Midbrain (tissue), 1 donor: ENCODE measurements around the gene ZNF396.
A peak's percentile ranks its signal among the peaks of the same experiment; 100 is the strongest.

Experiments
- DNase-seq: peaks from one replicate; lab custom pipeline; 2025; lab: John Stamatoyannopoulos, UW

Gene ZNF396

DNA sequence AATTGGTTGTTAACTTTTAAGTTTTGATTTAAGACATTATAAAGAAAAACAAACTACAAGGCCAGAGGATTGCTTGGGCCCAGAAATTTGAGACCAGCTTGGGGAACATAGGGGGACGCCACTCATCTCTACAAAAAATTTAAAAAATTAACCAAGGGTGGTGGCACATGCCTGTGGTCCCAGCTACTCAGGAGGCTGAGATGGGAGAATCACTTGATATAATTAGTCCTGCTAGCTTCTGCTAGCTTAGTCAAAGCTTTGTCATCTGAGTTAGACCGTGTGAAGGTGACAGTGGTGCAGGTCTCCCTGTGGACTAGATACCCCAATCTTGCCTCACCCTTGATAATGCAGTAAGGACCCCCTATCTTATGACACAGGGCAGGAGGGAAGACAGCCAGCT lies 6.0 kb upstream of the ZNF396 start:
- no peak for DNase-seq

DNA sequence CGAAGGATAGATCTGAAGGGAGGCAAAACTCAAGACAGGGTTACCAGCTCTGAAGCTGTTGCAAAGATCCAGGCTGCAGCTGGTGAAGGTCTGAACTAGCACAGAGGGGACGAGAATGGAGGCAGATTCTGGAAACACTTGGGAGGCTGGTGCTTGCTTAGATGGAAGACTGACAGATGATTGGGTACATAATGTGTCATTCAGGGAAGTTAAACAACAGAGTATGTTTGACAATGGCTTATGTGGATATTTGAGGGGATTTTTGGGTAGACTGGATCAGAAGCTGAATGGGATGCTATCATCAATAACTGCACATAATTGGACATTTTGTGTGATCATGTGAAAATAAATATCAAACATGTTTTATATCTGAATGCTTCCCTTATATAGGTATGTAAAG lies 2.3 kb upstream of the ZNF396 start:
- no peak for DNase-seq

DNA sequence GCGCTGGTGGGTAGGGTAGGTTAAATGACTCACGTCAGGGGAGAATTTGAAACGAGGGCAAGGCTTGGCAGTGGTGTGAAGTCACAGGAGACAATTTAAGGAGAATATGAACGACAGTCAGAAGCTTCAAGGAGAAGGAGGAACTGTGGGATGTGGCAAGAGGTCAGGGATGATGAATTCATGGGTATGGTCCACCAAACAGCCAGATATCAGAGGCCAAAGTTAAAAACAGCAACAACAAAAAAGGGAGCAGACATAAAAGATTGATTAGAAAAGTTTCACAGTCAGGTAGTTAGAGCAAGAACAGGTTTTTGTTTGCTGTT lies 1.4 kb upstream of the ZNF396 start:
- no peak for DNase-seq

DNA sequence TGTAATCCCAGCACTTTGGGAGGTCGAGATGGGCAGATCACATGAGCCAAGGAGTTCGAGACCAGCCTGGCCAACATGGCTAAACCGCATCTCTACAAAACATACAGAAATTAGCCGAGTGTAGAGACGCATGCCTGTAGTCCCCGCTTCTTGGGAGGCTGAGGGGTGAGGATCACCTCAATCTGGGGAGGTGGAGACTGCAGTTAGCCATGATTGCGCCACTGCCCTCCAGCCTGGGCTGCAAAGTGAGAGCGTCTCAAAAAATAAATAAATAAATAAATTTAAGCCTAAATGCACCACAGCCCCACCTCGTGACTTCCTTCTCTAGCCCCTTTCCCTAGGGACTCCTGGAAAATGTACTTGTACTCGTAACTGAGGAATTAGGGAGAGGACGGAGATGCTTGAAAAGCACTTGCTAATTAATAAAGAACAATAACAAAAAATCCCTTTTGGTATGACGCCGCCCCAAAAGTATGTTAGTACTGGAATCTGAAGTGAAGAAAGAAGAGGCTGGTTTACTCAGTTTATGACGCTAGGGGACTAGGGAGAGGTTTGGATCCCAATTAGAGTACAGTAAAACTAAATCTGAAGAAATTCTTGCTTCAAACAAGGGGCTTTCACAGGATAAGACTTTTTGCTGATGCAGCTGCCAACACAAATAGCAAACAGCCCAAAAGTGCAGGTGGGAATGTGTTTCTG lies 887 bp upstream of the ZNF396 start:
- no peak for DNase-seq

DNA sequence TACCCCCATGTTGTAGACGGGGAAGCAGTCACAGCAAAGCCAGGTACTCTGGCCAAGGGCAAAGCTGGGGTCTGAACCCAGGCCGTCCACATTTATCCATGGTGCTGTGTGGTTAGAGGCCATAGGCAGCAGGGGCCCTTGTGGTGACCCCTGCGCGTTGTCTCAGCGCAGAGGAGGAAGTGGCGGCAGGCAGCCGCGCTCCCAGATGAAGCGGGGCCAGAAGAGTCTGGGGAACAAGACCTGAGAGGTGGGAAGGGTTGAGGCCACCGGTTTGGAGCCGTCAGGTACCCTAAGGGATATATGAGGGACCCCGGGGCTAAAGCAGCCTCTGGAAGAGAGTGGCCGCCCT lies 770 bp downstream of the ZNF396 start:
- DNase-seq, result no peak

DNA sequence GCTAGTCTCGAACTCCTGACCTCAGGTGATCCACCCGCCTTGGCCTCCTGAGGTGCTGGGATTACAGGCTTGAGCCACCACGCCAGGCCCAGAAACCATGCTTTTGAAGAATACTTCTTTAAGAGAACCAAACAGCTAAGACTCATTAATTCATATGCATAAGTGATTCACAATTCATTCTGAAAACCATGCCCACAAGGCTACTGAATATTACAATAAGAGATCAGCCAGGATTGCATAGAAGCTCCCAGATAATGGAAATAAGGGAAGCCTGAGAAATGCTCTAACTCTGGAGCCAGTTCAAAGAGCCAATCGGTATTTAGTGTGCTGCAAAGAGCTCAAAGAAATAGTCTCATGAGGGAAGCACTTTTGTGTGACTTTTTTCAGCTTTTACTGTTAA lies 2.4 kb downstream of the ZNF396 start:
- DNase-seq, result no peak

DNA sequence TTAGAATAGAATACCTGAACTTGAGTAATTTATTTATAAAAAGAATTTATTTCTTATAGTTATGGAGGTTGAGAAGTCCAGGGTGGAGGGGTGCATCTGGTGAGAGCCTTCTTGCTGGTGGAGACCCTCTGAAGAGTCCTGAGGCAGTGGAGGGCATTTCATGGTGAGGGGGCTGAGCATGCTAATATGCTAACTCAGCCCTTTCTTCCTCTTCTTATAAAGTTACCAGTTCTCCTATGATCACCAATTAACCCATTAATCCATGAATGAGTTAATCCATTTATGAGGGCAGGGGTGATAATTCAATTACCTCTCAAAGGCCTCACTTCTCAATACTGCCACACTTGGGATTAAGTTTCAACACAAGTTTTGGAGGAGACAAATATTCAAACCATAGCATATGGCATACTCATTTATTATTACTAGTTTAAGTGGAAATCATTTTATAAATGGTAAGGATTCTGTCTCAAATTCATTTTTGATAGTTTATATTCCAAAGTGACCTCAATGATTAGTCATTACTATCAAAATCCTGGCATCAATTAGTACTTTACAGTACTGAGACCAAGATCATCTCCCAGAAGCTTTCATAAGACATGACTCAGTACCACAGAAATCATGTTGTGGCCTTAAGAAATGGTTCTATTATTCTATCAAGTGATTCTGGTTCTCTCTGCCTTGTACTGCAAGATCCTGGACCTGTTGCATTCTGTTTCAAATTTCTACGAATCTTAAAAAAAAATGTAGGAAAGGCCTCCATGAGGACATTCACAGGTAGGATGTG lies 5.5 kb downstream of the ZNF396 start:
- DNase-seq, result no peak

DNA sequence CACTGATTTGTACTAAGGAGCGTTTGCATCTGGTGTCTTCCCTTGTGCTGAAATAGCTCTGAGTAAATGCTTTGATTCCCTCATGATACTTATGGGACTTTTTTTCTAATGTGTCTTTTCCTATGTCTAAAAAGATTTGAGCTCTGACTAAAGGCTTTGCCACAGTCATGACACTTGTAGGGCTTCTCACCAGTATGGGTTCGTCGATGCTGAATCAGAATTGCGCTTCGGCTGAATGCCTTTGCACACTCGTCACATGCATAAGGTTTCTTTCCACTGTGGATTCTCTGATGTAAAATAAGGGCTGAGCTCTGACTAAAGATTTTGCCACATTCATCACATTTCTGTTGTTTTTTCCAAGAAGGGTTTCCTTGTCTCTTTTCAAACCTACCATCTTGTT lies 8.0 kb downstream of the ZNF396 start:
- DNase-seq, result no peak

DNA sequence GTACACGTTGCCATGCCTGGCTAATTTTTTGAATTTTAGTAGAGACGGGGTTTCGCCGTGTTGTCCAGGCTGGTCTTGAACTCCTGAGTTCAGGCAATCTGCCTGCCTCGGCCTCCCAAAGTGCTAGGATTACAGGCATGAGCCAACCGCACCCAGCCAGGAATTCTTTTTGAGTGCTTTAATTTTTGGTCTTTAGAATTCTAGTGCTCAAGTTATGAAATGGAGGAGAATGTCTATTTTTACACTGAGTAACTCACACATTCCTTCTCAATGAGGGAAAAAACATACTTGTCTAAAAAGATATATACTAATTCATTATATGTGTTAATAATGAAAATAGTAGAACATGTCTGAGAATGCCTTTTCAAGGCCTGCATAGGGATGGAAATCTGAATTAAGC lies 8.5 kb downstream of the ZNF396 start:
- DNase-seq, result no peak

DNA sequence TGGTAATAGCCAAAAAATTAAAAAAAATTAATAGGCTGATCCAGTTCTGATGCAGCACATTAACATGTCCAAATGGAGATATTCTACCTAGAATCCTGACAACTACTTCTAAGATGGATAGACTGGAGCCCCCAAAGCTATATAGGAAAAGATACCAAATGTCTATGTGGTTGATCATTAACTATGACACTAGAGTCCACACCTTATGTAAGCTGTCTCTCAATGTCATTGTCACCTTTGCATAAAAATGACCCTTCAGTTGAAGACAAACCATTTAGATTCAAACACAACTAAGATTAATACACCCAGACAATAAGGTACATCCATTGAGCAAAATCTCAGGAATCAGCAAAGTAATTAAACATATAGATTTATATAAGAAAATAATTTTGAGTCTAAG lies 14.6 kb downstream of the ZNF396 start:
- DNase-seq, result no peak

DNA sequence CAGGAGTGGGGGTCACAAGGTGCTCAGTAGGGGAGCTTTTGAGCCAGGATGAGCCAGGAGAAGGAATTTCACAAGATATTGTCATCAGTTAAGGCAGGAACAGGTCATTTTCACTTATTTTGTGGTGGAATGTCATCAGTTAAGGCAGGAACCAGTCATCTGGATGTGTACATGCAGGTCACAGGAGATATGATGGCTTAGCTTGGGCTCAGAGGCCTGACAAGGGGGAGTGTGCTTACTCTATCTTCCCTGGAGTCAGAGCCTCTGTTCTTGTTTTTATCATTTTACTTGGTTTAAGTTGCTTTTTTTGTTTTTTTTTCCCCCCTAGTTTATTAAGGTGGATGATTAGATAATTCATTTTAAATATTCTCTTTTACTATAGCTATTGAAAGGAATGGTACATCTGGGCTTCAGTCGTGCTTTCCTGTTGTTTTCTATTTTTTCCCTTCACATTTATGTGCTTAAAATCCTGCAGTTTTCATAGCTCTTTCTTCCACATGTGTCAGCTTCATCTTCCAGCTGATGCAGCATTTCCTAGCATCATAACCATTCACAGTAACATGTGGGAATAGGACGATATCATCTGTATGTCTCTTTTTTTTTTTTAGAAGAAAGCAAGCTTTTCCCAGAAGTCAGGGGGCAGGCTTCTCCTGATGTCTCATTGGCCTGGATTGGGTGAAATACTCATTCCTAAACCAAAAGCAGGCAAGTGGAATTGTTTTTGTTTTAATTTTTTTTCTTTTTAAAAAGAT lies 15.4 kb downstream of the ZNF396 start:
- DNase-seq, result no peak

DNA sequence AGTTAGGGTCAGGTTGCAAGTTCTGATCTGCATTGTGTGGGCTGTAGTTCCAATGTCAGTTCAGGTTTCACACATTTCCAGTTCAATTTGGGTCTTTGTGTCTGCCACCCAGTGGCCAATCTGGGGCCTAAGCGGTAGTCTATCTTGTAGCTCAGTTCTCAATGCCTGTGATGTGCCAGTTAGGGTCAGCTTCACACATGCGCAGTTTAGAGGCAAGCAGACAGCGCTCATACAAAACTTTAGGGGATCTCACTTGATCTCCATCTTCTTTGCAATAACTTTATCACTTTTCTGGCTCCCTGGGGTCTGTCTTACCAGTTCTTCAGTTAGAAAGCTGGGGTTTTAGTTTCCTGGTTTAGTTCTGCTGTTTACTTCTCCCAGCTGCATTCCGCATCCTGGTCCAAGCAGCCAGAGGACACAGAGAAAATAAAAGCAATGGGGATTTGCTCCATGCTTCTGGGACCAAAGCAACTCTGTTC lies 22.0 kb downstream of the ZNF396 start:
- DNase-seq, result peak; percentile 95

DNA sequence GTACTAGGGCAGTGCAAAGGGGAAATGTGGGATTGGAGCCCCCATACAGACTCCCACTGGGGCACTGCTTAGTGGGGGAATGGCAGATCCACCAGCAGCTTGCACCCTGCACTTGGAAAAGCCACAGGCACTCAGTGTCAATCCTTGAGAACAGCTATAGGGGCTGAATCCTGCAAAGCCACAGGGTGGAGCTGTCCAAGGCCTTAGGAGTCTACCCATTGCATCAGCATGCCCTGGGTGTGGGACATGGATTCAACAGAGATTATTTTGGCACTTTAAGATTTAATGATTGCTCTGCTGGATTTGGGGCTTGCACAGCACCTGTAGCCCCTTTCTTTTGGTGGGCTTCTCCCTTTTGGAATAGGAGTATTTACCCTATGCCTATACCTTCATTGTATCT lies 24.4 kb downstream of the ZNF396 start:
- no peak for DNase-seq

DNA sequence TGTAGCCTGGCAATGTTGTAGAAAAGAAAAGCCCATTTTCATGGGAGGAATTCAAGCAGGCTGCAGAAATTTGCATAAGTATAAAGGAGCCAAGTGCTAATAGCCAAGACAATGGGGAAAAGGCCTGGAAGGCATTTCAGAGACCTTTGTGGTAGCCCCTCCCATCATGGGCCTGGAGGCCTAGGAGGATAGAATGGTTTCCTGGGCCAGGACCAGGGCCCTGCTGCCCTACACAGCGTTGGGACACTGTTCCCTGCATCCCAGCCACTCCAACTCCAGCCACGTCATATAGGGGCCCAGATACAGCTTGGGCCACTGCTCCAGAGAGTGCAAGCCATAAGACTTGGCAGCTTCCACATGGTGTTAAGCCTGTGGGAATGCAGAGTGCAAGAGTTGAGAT lies 24.9 kb downstream of the ZNF396 start:
- DNase-seq, result no peak

DNA sequence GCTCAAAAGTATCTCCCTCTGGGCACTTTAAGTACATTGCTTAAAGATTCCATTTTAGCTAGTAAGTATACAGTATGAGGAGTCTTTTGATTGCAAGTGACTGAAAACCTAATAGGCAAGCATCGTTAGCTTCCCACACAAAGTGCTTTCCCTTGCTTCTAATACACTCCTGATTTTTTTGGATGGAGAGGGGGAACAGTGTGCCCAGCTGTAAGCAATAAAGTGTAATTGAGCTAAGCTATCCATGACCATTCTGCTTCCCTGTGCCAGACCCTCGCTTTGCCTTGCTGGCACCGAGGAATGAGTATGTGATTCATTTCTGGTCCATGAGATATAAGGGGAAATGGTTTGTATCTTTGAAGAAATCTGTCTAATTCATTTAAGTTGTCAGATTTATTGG lies 29.1 kb downstream of the ZNF396 start:
- DNase-seq, result no peak

DNA sequence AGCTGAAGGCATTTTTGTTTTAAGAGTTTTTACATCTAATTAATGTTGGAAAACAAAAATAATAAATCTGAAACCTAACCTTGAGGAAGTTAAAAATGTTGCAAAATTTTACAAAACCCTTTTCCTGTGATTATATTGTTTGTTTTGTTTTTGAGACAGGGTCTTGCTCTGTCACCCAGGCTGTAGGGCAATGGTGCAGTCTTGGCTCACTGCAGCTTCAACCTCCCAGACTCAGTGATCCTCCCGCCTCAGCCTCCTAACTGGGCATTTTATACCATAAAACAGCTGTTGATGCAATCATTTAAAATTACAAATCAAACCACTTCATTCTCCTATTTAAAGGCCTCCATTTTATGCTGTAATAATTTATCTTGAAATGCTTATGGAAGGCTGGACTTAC lies 31.2 kb downstream of the ZNF396 start:
- DNase-seq, result no peak

DNA sequence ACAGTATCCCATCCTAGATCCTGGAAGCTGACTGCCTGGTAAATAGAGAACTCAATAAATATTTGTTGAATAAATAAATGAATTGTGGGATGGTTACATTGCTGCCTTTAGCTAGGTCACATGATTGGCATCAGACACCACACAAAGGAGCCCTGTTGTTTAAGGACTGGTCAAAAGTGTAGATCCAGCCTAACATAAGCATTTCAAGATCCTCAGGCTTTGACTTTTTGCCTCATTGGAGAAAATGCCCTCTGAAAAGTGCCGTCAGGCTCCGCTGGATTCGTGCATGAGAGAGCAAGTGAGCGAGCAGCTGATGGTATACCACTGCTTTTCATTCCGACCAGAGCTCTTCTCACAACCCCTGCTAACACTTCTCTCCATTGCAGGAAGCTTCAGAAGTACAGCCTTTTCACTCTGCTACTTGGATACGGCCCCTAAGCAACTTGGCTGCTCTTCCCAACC lies 31.6 kb downstream of the ZNF396 start:
- peak; percentile 76 for DNase-seq

DNA sequence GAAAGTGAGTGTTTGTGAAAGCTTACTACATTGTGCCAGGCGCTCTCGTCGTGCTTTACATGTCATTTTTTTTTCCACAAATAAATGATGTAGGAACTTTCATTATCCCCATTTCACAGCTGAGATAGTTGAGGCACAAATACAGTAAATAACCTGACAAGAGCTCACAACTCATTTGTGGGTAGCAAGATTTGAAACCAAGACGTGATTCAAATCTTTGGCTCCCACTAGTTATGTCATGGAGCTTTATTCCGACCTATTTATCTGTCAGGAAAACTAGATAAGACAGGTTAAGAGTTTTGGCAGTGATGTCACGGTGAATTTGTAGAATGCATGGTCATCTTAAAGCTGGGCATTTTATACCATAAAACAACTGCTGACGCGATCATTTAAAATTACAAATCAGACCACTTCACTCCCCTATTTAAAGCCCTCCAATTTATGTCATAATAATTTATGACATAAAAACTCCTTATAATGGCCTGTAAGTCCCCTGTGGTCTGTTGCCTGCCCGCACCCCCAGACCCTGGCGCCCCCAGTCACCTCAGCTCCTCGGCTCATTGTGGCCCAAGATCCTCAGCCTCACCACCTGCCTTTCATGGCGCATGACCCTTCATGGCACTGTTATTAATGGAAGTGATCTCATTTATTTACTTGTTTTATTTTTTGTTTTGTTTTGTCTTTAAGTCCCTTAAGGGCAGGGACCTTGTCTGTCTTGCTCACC lies 32.2 kb downstream of the ZNF396 start:
- peak; percentile 62 for DNase-seq

DNA sequence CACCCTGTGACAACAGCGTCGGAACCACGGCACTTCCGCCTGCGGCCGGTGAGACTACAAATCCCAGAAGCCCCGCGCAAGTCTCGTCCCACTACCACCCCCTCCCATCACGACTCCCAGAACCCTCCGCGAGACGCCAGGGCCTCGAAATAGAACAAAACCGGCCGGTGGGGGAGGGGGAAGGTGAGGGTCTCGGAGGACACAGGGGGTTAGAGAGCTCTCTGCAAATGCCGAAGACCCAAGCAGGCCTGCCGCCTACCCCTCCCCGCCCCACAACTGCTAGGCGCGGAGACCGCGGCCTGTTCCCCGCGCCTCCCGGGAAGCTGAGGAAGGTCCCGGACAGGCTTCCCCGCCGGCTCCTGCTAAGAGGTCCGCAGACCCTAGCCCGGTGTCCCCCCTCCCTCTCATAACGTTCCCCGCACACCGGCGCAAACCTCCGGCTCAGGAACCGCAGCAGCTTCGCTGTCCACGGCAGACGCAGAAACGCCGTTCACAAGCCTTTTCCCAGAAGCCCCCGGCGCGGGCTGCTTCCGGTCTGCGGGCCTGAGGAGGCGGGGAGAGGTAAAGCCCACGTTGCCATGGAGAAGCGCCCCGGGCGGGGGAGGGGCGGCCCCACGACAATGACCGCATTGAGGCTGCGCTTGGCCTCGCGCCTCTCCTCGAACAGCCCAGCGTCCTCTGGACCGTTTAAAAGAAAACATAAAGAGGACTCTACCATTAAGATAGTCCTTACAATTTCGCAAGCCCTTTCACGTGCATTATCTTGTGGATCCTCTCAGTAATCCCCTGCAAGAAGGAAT lies 33.0 kb downstream of the ZNF396 start, which contains the start of gene ZNF24:
Gene ZNF24 (minus strand): TSS at position 485 of the 800 bp plus-strand sequence. CDS start 3,770 bp downstream, outside the sequence.
- peak; percentile 98 for DNase-seq

DNA sequence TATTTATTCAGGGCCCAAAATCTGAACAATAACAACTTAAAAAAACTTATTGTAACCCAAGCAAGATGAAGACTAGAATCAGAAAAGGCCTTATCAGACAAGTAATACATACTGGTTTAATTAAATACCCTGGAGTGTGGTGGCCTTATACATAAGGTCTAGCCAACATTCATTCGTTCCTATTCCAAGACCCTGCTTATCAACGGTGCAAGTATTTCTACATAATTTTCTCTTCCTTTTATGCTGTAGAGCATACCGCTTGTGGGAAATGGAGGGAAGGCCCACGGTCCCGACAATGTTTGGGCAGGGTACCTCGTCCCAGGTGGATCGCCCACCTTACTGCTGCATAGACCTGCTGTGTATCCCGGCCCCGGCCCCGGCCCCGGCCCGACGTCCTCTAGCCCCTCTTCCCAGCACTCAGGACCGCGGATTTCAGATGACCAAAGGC lies 33.6 kb downstream of the ZNF396 start:
- no peak for DNase-seq

DNA sequence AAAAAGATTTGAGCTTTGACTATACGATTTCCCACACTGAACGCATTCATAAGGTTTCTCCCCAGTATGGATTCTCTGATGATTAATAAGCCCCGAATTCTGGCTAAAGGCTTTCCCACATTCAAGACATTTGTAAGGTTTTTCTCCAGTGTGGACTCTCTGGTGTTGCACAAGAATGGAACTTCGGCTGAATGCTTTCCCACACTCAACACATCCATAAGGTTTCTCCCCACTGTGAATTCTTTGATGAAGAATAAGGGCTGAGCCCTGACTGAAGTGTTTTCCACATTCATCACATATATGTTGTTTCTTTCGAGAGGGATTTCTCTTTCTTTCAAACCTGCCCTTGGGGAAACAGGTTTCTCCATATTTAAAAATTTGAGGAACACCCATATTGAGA lies 39.9 kb downstream of the ZNF396 start:
- no peak for DNase-seq
